C4-2B (cell line): ENCODE data around the gene PTPRM.

Source experiments
- CTCF ChIP-seq: fragments of 450-650 bp; conservative IDR thresholded peaks from 2 replicates; pipeline ENCODE4 v1.5.1; 2017; ENCODE audit warnings: mild to moderate bottlenecking
- ZFX ChIP-seq: fragments of 450-650 bp; IDR thresholded peaks from 2 replicates; pipeline ENCODE4 v1.6.1; 2017

DNA sequence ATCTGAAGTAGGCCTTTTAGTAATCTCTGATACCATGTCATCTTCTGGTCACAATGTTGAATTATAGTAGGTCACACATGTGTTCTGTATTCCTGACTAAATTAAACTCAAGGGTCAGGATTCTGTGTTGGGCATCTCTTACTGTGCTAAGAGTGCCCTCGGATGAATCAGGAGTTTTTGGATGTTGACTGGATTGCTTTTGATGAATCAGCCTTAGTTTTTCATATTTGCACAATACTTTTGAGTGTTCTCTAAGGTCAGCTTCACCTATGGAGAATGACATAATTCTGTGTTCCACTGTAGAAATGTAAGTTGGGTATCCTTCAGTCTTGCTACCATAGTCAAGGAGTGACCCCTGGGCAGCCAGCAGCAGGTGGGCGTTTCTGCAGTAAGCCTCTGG is 190.1 kb downstream of the PTPRM start:
- TF ChIP-seq CTCF (no peak), ZFX (no peak)
